Ectodermal cell (in vitro differentiated cells): ENCODE results near the gene RTP2.

ENCODE experiments used
- H3K27ac ChIP-seq: 2 replicates; pipeline ENCODE4 v1.7.0; 2013; ENCODE audit warnings: mild to moderate bottlenecking, low read depth, low read length; ENCODE audit not compliant: insufficient read depth, poor library complexity, severe bottlenecking
- H3K27me3 ChIP-seq: 2 replicates; pipeline ENCODE4 v1.7.0; 2013; ENCODE audit warnings: mild to moderate bottlenecking, low read length; ENCODE audit not compliant: insufficient read depth, control insufficient read depth, poor library complexity, severe bottlenecking
- H3K36me3 ChIP-seq: one replicate; pipeline ENCODE4 v1.7.0; 2013; ENCODE audit warnings: low read length; ENCODE audit not compliant: control insufficient read depth, insufficient read depth
- H3K4me1 ChIP-seq: one replicate; pipeline ENCODE4 v1.7.0; 2013; ENCODE audit warnings: low read length; ENCODE audit not compliant: control insufficient read depth, insufficient read depth
- H3K4me3 ChIP-seq: 2 replicates; pipeline ENCODE4 v1.7.0; 2013; ENCODE audit warnings: low read depth, low read length, control low read depth; ENCODE audit not compliant: insufficient read depth
- H3K9me3 ChIP-seq: 2 replicates; pipeline ENCODE4 v1.7.0; 2013; ENCODE audit warnings: mild to moderate bottlenecking, low read length, moderate library complexity; ENCODE audit not compliant: control insufficient read depth
- WGBS, 2 experiments: methylation state at CpG; one replicate each; pipeline ENCODE4 v1.1.7; 2013; ENCODE audit warnings: missing lambda C conversion rate in 2 of 2; 5-methylcytosine and 5-hydroxymethylcytosine counted together

Gene RTP2

DNA sequence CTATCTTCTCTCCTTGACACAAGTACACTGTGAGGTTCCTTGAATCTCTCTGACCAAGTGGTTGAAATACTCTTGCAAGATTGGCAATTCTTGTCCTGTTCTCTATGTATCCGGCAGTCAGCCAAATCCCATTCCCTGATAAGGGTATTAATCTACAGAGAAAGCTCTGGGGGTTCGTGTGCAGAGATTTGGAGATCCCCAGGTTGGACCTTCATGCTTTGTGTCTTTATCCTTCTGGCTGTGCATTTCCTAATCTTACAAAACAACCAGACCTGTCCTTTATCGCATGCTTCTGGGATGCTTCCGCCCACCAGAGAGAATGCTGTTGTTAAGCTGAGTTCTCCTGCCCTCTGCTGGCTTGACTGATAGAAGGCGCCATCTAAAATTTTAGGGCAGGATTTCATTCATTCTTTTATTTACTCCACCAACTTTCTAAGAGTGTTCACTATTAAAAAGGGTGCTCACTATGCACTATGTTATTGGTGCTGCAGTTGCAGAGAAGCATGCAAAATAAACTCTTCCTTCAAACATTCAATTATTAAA lies 23.6 kb downstream of the RTP2 start:
- H3K4me3 ChIP-seq: no peak overlapping the region
- H3K9me3 ChIP-seq: no peaks in the 10 kb centered on the region
- no peaks in the 10 kb centered on the region for H3K36me3 ChIP-seq
- WGBS, 2 experiments: 28 to 33% methylated on average over 5 of the region's 5 CpGs
- H3K27ac ChIP-seq: no peak overlapping the region
- H3K27me3 ChIP-seq: no peaks in the 10 kb centered on the region
- no peaks in the 10 kb centered on the region for H3K4me1 ChIP-seq

DNA sequence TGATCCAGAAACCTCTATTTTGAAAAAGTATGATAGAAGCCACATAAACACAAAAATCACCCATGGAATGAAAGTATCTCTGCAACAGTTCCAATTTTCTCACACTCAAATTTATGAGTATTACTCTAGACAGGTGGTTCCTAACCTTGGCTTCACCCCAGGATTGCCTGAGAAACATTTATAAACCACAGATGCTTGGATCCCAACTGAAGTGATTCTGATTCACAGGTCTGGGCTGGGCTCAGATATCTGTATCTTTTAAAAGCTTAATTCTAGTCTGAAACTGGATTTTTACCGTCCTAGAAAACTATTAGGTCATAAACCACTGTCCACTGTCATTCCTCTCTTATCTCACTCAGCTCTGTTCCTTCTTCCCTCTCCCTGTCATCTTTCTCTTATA lies 24.8 kb downstream of the RTP2 start:
- no peak overlapping the region for H3K27ac ChIP-seq
- H3K4me1 ChIP-seq: no peaks in the 10 kb centered on the region
- H3K4me3 ChIP-seq: no peak overlapping the region
- no peaks in the 10 kb centered on the region for H3K36me3 ChIP-seq
- no peaks in the 10 kb centered on the region for H3K9me3 ChIP-seq
- 95% methylated on average over 1 of the region's 1 CpG for WGBS, 2 experiments
- H3K27me3 ChIP-seq: peaks cover 3% of the 10 kb centered on the region

DNA sequence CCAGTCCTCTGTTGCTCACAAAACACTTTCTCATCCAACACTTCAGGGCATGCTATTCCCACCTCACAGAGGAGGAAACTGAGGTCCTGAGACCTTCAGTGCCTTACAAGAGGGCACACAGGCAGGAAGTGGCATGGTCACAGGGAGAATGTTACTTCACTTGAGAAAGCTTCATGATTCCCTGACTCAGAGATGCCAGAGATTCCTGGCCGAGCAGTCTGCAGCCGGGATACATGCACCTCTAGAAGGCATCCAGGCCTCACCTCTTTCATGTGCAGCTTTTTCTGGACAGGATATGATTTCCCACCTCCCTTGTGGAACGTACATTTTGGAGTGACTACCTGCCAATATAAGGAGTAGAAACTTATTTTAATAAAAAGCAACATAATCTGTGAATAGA lies 29.3 kb downstream of the RTP2 start:
- no peak overlapping the region for H3K27ac ChIP-seq
- H3K4me1 ChIP-seq: no peaks in the 10 kb centered on the region
- H3K36me3 ChIP-seq: no peaks in the 10 kb centered on the region
- H3K27me3 ChIP-seq: peaks cover 26% of the 10 kb centered on the region
- WGBS, 2 experiments: 88 to 92% methylated on average over 2 of the region's 3 CpGs
- H3K9me3 ChIP-seq: no peaks in the 10 kb centered on the region
- H3K4me3 ChIP-seq: no peak overlapping the region

DNA sequence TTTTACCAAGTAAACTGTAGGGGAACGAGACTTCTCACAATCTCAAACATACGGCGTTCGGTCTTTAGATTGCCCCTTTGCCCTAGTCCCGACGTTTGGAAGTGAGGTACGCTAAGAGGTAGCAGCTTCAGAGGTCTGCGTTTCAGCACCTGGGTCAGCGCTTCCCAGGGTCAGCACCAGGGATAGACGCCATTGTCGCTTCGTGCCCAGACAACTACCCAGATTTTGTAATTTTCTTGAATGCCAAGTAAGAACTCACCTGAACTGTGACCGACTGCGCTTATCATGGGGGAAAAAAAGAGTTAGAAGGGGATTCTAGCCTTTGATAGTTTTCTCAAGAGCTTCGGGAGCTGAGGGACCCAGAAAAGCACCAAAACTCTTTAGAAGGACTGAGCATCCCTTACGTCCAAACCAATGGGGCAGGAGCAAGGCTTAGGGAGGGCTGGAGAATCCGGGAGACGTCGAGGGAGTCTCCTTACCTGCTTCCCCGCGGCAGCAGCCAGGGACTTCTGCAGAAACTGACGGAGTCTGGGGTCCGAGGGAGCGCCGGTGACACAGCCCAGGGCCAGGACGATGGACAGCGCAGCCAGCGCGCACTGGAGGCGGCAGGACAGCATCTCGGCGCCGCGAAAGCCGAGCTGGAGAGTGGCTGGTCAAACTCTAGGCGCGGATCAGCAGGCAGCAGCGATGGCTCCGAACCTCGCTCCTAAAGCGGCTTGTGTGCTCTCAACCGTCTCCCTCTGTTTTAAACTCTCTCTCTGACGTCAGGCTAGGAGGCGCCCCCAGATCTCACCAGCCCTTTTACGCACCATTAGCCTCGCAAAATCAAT lies 32.5 kb downstream of the RTP2 start, which contains the start of gene SST:
TSS of gene SST (minus strand) at position 720 of the 830 bp plus-strand sequence. CDS start at position 617, 103 bp downstream.
- WGBS, 2 experiments: 8 to 9% methylated on average over 46 of the region's 46 CpGs
- H3K4me3 ChIP-seq: no peak within 1 kb of the TSS
- H3K4me1 ChIP-seq: no peaks in the 10 kb centered on the region
- peaks cover 26% of the 10 kb centered on the region for H3K27me3 ChIP-seq
- H3K27ac ChIP-seq: no peak within 1 kb of the TSS
- H3K9me3 ChIP-seq: no peaks in the 10 kb centered on the region
- no peaks in the 10 kb centered on the region for H3K36me3 ChIP-seq

DNA sequence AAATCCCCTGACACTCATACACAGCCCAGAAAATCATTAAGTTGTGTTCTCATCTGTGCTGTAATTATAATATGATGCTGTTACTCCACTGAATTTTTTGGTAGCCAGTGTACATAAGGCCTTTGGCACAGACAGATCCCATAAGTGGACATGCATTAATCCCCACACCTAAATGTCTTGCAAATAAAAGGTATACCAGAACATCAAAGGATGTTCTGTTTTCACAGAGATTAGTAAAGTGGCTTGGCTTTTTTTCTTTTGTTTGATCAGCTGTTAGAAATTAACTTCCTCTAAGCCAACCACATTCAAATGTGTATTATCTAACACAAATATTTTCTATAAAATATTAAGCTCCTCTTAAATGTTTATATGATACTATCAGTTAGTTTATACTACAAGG lies 34.8 kb downstream of the RTP2 start:
- Histone ChIP-seq H3K27me3 (peaks cover 22% of the 10 kb centered on the region), H3K27ac (no peak overlapping the region), H3K4me1 (no peaks in the 10 kb centered on the region), H3K4me3 (no peak overlapping the region), H3K36me3 (no peaks in the 10 kb centered on the region), H3K9me3 (no peaks in the 10 kb centered on the region)

DNA sequence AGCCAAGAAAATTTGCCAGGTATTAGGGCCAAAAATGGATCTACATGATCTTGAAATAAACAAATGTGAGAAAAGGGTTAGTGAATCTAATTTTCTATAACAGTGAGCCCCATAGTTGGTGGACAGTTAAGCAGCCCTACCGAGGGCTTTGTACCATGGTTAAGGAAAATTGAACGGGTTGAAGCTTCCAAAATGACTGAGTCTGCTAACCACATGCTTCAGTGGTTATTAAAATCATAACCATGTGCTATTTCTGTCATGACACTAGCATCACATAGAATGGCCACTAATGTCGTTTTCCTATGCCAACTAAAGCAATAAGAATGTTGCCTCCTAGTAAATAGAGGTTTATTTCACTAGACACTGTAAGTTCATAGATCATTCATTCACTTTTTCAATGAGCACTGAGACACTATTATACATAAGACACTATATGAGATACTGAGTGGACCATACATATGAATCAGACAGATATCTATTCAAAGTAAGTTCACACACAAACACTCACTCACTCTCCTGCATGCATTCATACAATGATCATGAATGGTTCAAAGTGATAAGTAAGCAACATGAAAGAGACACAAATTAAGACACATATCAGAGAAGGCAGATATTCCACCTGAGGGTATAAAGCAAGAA lies 36.5 kb downstream of the RTP2 start:
- Histone ChIP-seq H3K36me3 (no peaks in the 10 kb centered on the region), H3K27me3 (peaks cover 6% of the 10 kb centered on the region), H3K27ac (no peak overlapping the region), H3K9me3 (no peaks in the 10 kb centered on the region), H3K4me3 (no peak overlapping the region), H3K4me1 (no peaks in the 10 kb centered on the region)
- WGBS, 2 experiments: 83 to 90% methylated on average over 3 of the region's 3 CpGs

DNA sequence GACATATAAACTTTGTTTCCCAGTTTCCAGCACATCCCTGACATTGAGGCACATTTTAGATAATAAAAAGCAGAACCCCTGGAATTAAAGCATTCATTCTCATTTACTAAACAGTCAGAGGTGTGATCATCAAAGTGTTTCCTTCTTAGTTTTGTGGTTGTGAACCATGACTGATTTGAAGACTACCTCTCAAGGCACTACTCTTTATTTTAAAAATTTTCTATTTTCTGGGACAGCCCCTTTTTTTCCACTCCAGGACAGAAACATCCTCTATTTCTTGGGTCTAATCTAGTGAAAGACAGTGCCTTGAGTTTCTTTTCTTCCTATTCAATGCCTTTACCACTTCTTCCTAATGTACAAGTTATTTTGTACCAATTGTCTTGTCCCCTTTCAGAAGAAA lies 37.3 kb downstream of the RTP2 start:
- no peak overlapping the region for H3K27ac ChIP-seq
- no peaks in the 10 kb centered on the region for H3K9me3 ChIP-seq
- no peaks in the 10 kb centered on the region for H3K4me1 ChIP-seq
- no peaks in the 10 kb centered on the region for H3K27me3 ChIP-seq
- no peaks in the 10 kb centered on the region for H3K36me3 ChIP-seq
- H3K4me3 ChIP-seq: no peak overlapping the region

DNA sequence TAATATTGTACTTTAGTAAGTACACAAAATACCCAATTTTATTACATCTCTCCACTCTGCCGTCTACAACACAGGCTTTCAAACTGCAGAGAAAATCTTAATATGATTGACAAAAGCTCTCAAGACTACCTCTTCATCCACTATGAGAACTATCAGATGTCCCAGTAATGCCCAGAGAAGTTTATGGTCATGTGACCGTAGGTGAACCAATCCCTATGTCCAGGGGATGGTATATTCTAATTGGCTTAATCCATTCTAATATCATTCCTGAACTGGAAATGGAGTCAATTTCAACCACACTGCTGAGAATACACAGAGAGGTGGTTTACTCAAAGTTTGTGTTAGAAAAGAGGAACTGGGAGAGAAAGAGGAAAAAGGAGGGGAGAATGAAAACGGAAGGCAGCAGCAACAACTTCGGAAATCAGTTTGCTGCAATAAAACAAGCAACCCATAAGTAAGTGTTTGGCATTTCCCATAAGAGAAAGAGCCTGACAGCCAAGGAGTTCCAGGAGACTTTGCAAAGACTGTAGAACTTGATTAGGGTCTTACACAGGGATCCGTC lies 39.4 kb downstream of the RTP2 start:
- H3K9me3 ChIP-seq: no peaks in the 10 kb centered on the region
- H3K36me3 ChIP-seq: no peaks in the 10 kb centered on the region
- no peak overlapping the region for H3K27ac ChIP-seq
- no peaks in the 10 kb centered on the region for H3K27me3 ChIP-seq
- no peaks in the 10 kb centered on the region for H3K4me1 ChIP-seq
- 97 to 100% methylated on average over 4 to 5 of the region's 5 CpGs for WGBS, 2 experiments
- no peak overlapping the region for H3K4me3 ChIP-seq

DNA sequence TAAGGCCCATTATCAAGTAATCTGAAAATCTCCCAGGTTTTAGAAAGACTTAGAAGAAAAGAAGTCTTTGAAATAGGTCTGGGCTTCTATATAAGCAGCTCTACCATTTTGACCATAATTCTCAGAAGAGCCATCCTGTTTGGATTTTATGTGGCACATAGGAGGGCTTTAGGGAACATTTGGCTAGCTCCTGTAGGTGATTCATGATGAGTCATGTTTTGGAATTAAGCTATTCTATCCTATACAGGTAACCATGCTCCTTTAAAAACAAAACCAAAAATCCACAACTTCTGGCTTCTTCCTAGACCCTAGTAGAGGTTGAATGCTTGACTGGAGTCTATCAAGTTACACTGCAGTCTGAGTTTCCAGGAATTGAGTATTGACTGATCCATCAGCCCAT lies 41.1 kb downstream of the RTP2 start:
- Histone ChIP-seq H3K4me1 (no peaks in the 10 kb centered on the region), H3K27ac (no peak overlapping the region), H3K9me3 (no peaks in the 10 kb centered on the region)

DNA sequence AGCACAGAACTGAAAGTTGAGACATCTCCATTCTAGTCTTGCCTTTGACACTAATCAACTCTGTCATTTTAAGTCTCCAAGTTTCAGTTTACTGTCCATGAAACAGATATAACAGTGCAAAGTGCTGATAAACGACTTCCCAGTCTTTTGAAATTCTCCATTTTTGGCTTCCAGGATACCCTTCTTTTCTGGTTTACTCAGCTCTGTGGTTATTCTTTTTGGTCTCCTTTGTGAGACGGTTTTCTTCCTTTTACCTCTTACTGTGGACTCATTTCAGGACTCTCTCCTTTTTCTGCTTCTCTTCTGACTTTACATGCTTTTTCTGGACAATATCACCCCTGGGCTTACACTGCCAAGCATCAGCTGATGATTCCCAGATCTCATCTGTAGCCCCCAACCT lies 51.1 kb downstream of the RTP2 start:
- no peak overlapping the region for H3K4me3 ChIP-seq
- no peaks in the 10 kb centered on the region for H3K4me1 ChIP-seq
- H3K9me3 ChIP-seq: no peaks in the 10 kb centered on the region
- H3K27me3 ChIP-seq: no peaks in the 10 kb centered on the region
- 85 to 88% methylated on average over 2 of the region's 2 CpGs for WGBS, 2 experiments
- H3K36me3 ChIP-seq: no peaks in the 10 kb centered on the region
- H3K27ac ChIP-seq: no peak overlapping the region

More for the DNA sequence above, 41.1 kb downstream of the RTP2 start:
- Histone ChIP-seq H3K4me3 (no peak overlapping the region), H3K36me3 (no peaks in the 10 kb centered on the region), H3K27me3 (no peaks in the 10 kb centered on the region)
